ENCODE results near the gene GPX5.

The GPX5 gene

GRCh38 chr6:28541996-28542395, 16.3 kb downstream of the GPX5 start:
- H3K4me2 ChIP-seq (ENCODE audit: low read depth, low read length, poor library complexity, severe bottlenecking), result no peak overlapping the region
- H3K27me3 ChIP-seq (ENCODE audit: insufficient read depth, low read length, poor library complexity, severe bottlenecking), result no peaks in the 10 kb centered on the region
- no peaks in the 10 kb centered on the region for H4K20me1 ChIP-seq (ENCODE audit: insufficient read depth, low read length, poor library complexity, severe bottlenecking)
- TF ChIP-seq CTCF (conservative IDR thresholded peaks at IDR 0.05; ENCODE audit: low read length) (no peak), EZH2phosphoT487 (IDR thresholded peaks at IDR 0.05; ENCODE audit: borderline replicate concordance) (no peak)
- no peaks in the 10 kb centered on the region for H3K9me2 ChIP-seq (replicated peaks; ENCODE audit: low read depth, low read length)
- H3K9ac ChIP-seq (ENCODE audit: low read depth, low read length, poor library complexity, severe bottlenecking), result no peak overlapping the region
- H3K9me3 ChIP-seq (ENCODE audit: insufficient read depth, low read depth, low read length), result no peaks in the 10 kb centered on the region; the same call in 1 of the 2 replicates
- no peaks in the 10 kb centered on the region for H3K4me1 ChIP-seq (ENCODE audit: insufficient read depth, low read length, poor library complexity, severe bottlenecking)
- no peaks in the 10 kb centered on the region for H3F3A ChIP-seq (ENCODE audit: low read depth)
- H3K36me3 ChIP-seq (ENCODE audit: insufficient read depth, low read length), result no peaks in the 10 kb centered on the region
- no peak overlapping the region for H2AFZ ChIP-seq (ENCODE audit: low read length)
- no peak overlapping the region for H3K4me3 ChIP-seq (ENCODE audit: low read length, poor library complexity, severe bottlenecking)
- H3K79me2 ChIP-seq (ENCODE audit: insufficient read depth, low read length), result no peaks in the 10 kb centered on the region

- H3K9me2 ChIP-seq (replicated peaks; ENCODE audit: low read depth, low read length), result no peaks in the 10 kb centered on the region
- H3F3A ChIP-seq (ENCODE audit: low read depth), result no peaks in the 10 kb centered on the region
- no peaks in the 10 kb centered on the region for H3K4me1 ChIP-seq (ENCODE audit: insufficient read depth, low read length, poor library complexity, severe bottlenecking)
- H2AFZ ChIP-seq (ENCODE audit: low read length), result no peak overlapping the region
- no peak overlapping the region for H3K4me2 ChIP-seq (ENCODE audit: low read depth, low read length, poor library complexity, severe bottlenecking)
- no peaks in the 10 kb centered on the region for H3K36me3 ChIP-seq (ENCODE audit: insufficient read depth, low read length)
- no peaks in the 10 kb centered on the region for H3K79me2 ChIP-seq (ENCODE audit: insufficient read depth, low read length)
- 0 out of 2 replicates have a peak, but pooled peaks have one; percentile 17 for TF ChIP-seq CTCF (conservative IDR thresholded peaks at IDR 0.05; ENCODE audit: low read length)
- TF ChIP-seq EZH2phosphoT487 (IDR thresholded peaks at IDR 0.05; ENCODE audit: borderline replicate concordance), result no peak
- no peak overlapping the region for H3K9ac ChIP-seq (ENCODE audit: low read depth, low read length, poor library complexity, severe bottlenecking)
- no peaks in the 10 kb centered on the region; the same call in 1 of the 2 replicates for H3K9me3 ChIP-seq (ENCODE audit: insufficient read depth, low read depth, low read length)
- no peak overlapping the region for H3K4me3 ChIP-seq (ENCODE audit: low read length, poor library complexity, severe bottlenecking)
- H3K27me3 ChIP-seq (ENCODE audit: insufficient read depth, low read length, poor library complexity, severe bottlenecking), result no peaks in the 10 kb centered on the region
- no peaks in the 10 kb centered on the region for H4K20me1 ChIP-seq (ENCODE audit: insufficient read depth, low read length, poor library complexity, severe bottlenecking)
These were observed 17.0 kb downstream of the GPX5 start for GRCh38 chr6:28542440-28543296.

- no peaks in the 10 kb centered on the region for H3K4me1 ChIP-seq (ENCODE audit: insufficient read depth, low read length, poor library complexity, severe bottlenecking)
These were observed 18.2 kb downstream of the GPX5 start for GRCh38 chr6:28543651-28544610.

More at GRCh38 chr6:28543651-28544610, 18.2 kb downstream of the GPX5 start:
- Histone ChIP-seq H4K20me1 (ENCODE audit: insufficient read depth, low read length, poor library complexity, severe bottlenecking) (no peaks in the 10 kb centered on the region), H3K9ac (ENCODE audit: low read depth, low read length, poor library complexity, severe bottlenecking) (no peak overlapping the region), H3K4me2 (ENCODE audit: low read depth, low read length, poor library complexity, severe bottlenecking) (no peak overlapping the region), H3K36me3 (ENCODE audit: insufficient read depth, low read length) (no peaks in the 10 kb centered on the region), H3K9me2 (replicated peaks; ENCODE audit: low read depth, low read length) (no peaks in the 10 kb centered on the region), H3F3A (ENCODE audit: low read depth) (no peaks in the 10 kb centered on the region), H3K27me3 (ENCODE audit: insufficient read depth, low read length, poor library complexity, severe bottlenecking) (no peaks in the 10 kb centered on the region), H3K79me2 (ENCODE audit: insufficient read depth, low read length) (no peaks in the 10 kb centered on the region), H3K9me3 (ENCODE audit: insufficient read depth, low read depth, low read length) (no peaks in the 10 kb centered on the region; the same call in 1 of the 2 replicates), H2AFZ (ENCODE audit: low read length) (no peak overlapping the region), H3K4me3 (ENCODE audit: low read length, poor library complexity, severe bottlenecking) (no peak overlapping the region)
- TF ChIP-seq EZH2phosphoT487 (IDR thresholded peaks at IDR 0.05; ENCODE audit: borderline replicate concordance), result no peak
- no peak for TF ChIP-seq CTCF (conservative IDR thresholded peaks at IDR 0.05; ENCODE audit: low read length)
